Parathyroid adenoma (tissue), 2 donors: ENCODE results near the gene LEMD2.

ENCODE experiments used
- H2AFZ ChIP-seq: fragments of 300-600 bp; sonication (generic); one replicate; pipeline ENCODE4 v1.7.0; 2017; ENCODE audit warnings: antibody characterized with exemption, mild to moderate bottlenecking
- H3K27ac ChIP-seq: fragments of 300-600 bp; sonication (generic); one replicate; pipeline ENCODE4 v1.7.0; 2017
- H3K27me3 ChIP-seq: fragments of 300-600 bp; sonication (generic); one replicate; pipeline ENCODE4 v1.7.0; 2017; ENCODE audit warnings: low read length; ENCODE audit not compliant: control insufficient read depth, insufficient read depth
- H3K36me3 ChIP-seq: fragments of 300-600 bp; sonication (generic); one replicate; pipeline ENCODE4 v1.7.0; 2017; ENCODE audit warnings: low read length; ENCODE audit not compliant: control insufficient read depth, insufficient read depth
- H3K4me1 ChIP-seq: fragments of 300-600 bp; sonication (generic); one replicate; pipeline ENCODE4 v1.7.0; 2017; ENCODE audit warnings: control low read depth
- H3K4me2 ChIP-seq: fragments of 300-600 bp; sonication (generic); one replicate; pipeline ENCODE4 v1.7.0; 2017; ENCODE audit warnings: low read length
- H3K4me3 ChIP-seq: fragments of 300-600 bp; sonication (generic); one replicate; pipeline ENCODE4 v1.7.0; 2017; ENCODE audit warnings: low read depth, low read length
- H3K79me2 ChIP-seq: fragments of 300-600 bp; sonication (generic); one replicate; pipeline ENCODE4 v1.7.0; 2017; ENCODE audit warnings: control low read depth
- H3K9ac ChIP-seq: fragments of 300-600 bp; sonication (generic); one replicate; pipeline ENCODE4 v1.7.0; 2017; ENCODE audit warnings: mild to moderate bottlenecking
- H3K9me3 ChIP-seq: fragments of 300-600 bp; sonication (generic); one replicate; pipeline ENCODE4 v1.7.0; 2017; ENCODE audit warnings: low read length; ENCODE audit not compliant: control insufficient read depth
- CTCF ChIP-seq: fragments of 300-600 bp; sonication (generic); IDR thresholded peaks from one replicate; pipeline ENCODE4 v1.7.0; 2017; ENCODE audit warnings: antibody characterized with exemption, mild to moderate bottlenecking
- donor health status: primary hyperparathyroidism.

The LEMD2 gene

DNA sequence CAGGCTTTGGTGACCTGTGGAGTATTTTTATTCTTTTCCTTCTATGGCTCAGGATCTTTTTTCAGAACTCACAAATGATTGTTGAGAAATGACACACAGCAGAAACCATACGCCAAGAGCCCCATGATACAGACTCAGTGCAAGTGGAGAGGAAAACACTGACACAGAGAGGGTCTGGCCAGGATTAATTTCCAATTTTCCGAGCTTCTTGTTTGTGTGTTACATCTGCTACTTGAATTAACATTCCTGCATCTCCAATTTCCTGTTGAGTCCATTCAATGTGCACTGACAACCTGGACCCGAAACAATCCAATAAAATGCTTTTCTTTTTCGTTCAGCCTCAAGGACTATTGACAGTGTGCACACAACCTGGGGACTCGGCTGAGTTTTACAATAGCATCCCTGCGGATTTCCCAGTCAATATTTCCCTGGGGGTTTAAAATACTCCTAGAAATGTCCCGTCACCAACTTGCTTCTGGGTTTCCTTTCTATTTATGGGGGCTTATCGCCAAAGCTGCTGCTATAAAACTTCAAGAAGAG is 19.8 kb upstream of the LEMD2 start:
- no peaks in the 10 kb centered on the region for H3K4me1 ChIP-seq
- H3K79me2 ChIP-seq, result no peaks in the 10 kb centered on the region
- H3K27me3 ChIP-seq, result no peaks in the 10 kb centered on the region
- H3K36me3 ChIP-seq, result no peaks in the 10 kb centered on the region
- no peaks in the 10 kb centered on the region for H3K9me3 ChIP-seq
- H3K27ac ChIP-seq, result no peak overlapping the region
- H3K4me2 ChIP-seq, result no peak overlapping the region
- H3K9ac ChIP-seq, result no peak overlapping the region
- no peak overlapping the region for H2AFZ ChIP-seq
- no peak overlapping the region for H3K4me3 ChIP-seq
- no peak for TF ChIP-seq CTCF

DNA sequence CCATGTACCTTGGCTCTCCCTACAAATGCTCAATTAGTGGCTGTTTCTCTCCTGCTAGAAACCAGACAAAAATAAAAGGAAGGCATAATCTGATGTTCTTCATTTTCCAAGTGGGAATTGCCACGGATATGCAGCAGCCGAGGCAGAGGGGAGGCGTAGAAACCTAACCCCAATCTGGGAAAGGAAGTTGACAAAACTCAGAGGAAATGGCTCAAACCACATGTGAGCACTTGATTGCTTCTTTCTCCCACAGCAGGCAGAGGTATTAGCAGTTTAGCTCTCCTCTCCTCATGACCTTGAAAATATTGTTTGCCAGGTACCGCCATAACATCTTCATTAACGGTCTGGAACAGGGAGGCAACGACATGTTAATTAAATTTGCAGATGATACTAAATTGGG is 18.7 kb upstream of the LEMD2 start:
- Histone ChIP-seq H3K27ac (no peak overlapping the region), H3K4me2 (no peak overlapping the region), H3K27me3 (no peaks in the 10 kb centered on the region), H3K4me3 (no peak overlapping the region), H3K36me3 (no peaks in the 10 kb centered on the region), H3K9ac (no peak overlapping the region), H3K79me2 (no peaks in the 10 kb centered on the region), H2AFZ (no peak overlapping the region), H3K4me1 (no peaks in the 10 kb centered on the region), H3K9me3 (no peaks in the 10 kb centered on the region)
- TF ChIP-seq CTCF, result no peak

- H3K9ac ChIP-seq, result no peak overlapping the region
- H3K9me3 ChIP-seq, result no peaks in the 10 kb centered on the region
- H3K4me2 ChIP-seq, result no peak overlapping the region
- H3K27ac ChIP-seq, result no peak overlapping the region
- no peaks in the 10 kb centered on the region for H3K79me2 ChIP-seq
- H3K27me3 ChIP-seq, result no peaks in the 10 kb centered on the region
- no peak for TF ChIP-seq CTCF
- H2AFZ ChIP-seq, result no peak overlapping the region
- H3K36me3 ChIP-seq, result no peaks in the 10 kb centered on the region
- no peaks in the 10 kb centered on the region for H3K4me1 ChIP-seq
- no peak overlapping the region for H3K4me3 ChIP-seq
These were observed 17.9 kb upstream of the LEMD2 start for GRCh38 chr6:33806841-33807240.

GRCh38 chr6:33803571-33804053 is 14.7 kb upstream of the LEMD2 start, which contains the start of gene MLN:
TSS of gene MLN (minus strand) at chr6:33804003. CDS start at chr6:33801163, 2,840 bp downstream.
- Histone ChIP-seq H3K36me3 (no peaks in the 10 kb centered on the region), H3K27me3 (no peaks in the 10 kb centered on the region), H3K4me1 (no peaks in the 10 kb centered on the region), H3K9ac (no peak within 1 kb of the TSS), H3K27ac (no peak within 1 kb of the TSS), H3K4me2 (no peak within 1 kb of the TSS), H3K4me3 (no peak within 1 kb of the TSS), H3K79me2 (no peaks in the 10 kb centered on the region), H3K9me3 (no peaks in the 10 kb centered on the region), H2AFZ (no peak within 1 kb of the TSS)
- no peak for TF ChIP-seq CTCF
